Measurements from ENCODE around the gene INS.

INS gene

DNA sequence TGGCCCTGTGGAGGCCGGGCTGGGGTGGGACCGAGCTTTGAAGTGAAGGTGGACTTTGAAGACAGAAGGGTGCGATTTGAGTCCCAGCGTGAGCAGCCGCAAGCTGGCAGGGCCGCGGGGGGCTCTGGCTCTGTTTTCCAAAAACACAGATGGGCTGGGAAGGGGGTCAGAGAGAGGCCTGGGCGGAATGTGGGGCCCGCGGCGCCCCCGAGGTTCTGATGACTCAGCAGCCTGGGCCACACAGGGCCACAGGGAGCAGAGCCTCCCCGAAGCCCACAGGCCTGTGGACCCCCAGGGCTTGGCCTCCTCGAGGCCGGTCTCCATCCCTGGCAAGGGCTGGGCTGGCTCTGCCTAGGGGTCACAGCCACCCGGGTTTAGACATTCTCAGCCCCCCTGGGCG is 6.1 kb downstream of the INS start:
- peaks cover 4 to 5% of the 10 kb centered on the region in 2 donors for H3K4me1 ChIP-seq (ENCODE audit: control insufficient read depth in 2 of 2, insufficient read depth in 2 of 2, low read length in 2 of 2)
- H3K9ac ChIP-seq (ENCODE audit: low read depth in 1 of 2, low read length in 2 of 2): no peak overlapping the region
- H3K36me3 ChIP-seq (ENCODE audit: control insufficient read depth in 2 of 2, insufficient read depth in 2 of 2, low read length in 2 of 2): no peaks in the 10 kb centered on the region
- H3K27me3 ChIP-seq (ENCODE audit: control insufficient read depth in 2 of 2, insufficient read depth in 2 of 2, low read length in 2 of 2): peaks cover 11% of the 10 kb centered on the region in 2 donors
- H3K27ac ChIP-seq (ENCODE audit: low read depth in 2 of 2, low read length in 2 of 2): no peak overlapping the region
- no peaks in the 10 kb centered on the region for H3K9me3 ChIP-seq (ENCODE audit: control insufficient read depth in 2 of 2, low read length in 2 of 2)
- H3K4me3 ChIP-seq (ENCODE audit: low read length in 2 of 2): no peak overlapping the region

- H3K36me3 ChIP-seq (ENCODE audit: control insufficient read depth in 2 of 2, insufficient read depth in 2 of 2, low read length in 2 of 2): no peaks in the 10 kb centered on the region
- no peak overlapping the region for H3K27ac ChIP-seq (ENCODE audit: low read depth in 2 of 2, low read length in 2 of 2)
- H3K4me1 ChIP-seq (ENCODE audit: control insufficient read depth in 2 of 2, insufficient read depth in 2 of 2, low read length in 2 of 2): peaks cover 4 to 5% of the 10 kb centered on the region in 2 donors
- H3K27me3 ChIP-seq (ENCODE audit: control insufficient read depth in 2 of 2, insufficient read depth in 2 of 2, low read length in 2 of 2): peaks cover 11 to 18% of the 10 kb centered on the region in 2 donors
- no peak overlapping the region for H3K9ac ChIP-seq (ENCODE audit: low read depth in 1 of 2, low read length in 2 of 2)
- H3K9me3 ChIP-seq (ENCODE audit: control insufficient read depth in 2 of 2, low read length in 2 of 2): no peaks in the 10 kb centered on the region
- H3K4me3 ChIP-seq (ENCODE audit: low read length in 2 of 2): no peak overlapping the region
These were observed 6.8 kb downstream of the INS start for GRCh38 chr11:2154195-2154585.

DNA sequence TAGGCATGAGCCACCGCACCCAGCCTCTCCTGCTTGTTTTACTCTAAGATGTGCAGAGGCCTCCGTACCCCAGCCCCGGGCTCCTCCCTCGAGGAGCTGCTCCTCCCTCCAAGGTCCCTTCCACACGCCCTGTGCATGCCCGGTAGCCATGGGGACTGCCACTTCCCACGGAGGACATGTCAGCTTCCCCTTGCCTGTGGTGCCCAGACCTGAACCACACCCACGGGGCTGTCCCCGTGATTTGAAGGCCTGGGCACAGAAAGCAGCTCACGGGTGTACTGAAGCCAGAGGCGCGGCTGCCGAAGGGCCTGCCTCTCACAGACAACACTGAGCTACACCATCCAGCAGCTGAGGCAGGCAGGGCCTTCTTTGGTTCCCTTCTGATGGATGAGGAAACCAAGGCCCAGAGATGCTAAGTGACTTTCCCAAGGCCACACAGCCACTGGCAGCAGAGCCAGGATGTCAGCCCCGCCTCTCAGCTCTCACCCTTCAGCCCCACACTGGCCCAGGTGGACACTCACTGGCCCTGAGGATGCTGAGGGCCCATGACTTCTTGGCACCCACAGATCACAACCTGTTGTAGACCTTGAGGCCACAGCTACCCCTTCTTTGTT is 7.3 kb downstream of the INS start:
- no peaks in the 10 kb centered on the region for H3K9me3 ChIP-seq (ENCODE audit: control insufficient read depth in 2 of 2, low read length in 2 of 2)
- peaks cover 4 to 5% of the 10 kb centered on the region in 2 donors for H3K4me1 ChIP-seq (ENCODE audit: control insufficient read depth in 2 of 2, insufficient read depth in 2 of 2, low read length in 2 of 2)
- H3K4me3 ChIP-seq (ENCODE audit: low read length in 2 of 2): no peak overlapping the region
- H3K9ac ChIP-seq (ENCODE audit: low read depth in 1 of 2, low read length in 2 of 2): no peak overlapping the region
- H3K36me3 ChIP-seq (ENCODE audit: control insufficient read depth in 2 of 2, insufficient read depth in 2 of 2, low read length in 2 of 2): no peaks in the 10 kb centered on the region
- peaks cover 11 to 20% of the 10 kb centered on the region in 2 donors for H3K27me3 ChIP-seq (ENCODE audit: control insufficient read depth in 2 of 2, insufficient read depth in 2 of 2, low read length in 2 of 2)
- no peak overlapping the region for H3K27ac ChIP-seq (ENCODE audit: low read depth in 2 of 2, low read length in 2 of 2)

- Histone ChIP-seq H3K27ac (ENCODE audit: low read depth in 2 of 2, low read length in 2 of 2) (no peak overlapping the region), H3K9ac (ENCODE audit: low read depth in 1 of 2, low read length in 2 of 2) (peak overlapping the region in 1 of 2 donors; percentile 14), H3K4me3 (ENCODE audit: low read length in 2 of 2) (peak overlapping the region in 1 of 2 donors; percentile 41), H3K36me3 (ENCODE audit: control insufficient read depth in 2 of 2, insufficient read depth in 2 of 2, low read length in 2 of 2) (no peaks in the 10 kb centered on the region), H3K9me3 (ENCODE audit: control insufficient read depth in 2 of 2, low read length in 2 of 2) (no peaks in the 10 kb centered on the region), H3K4me1 (ENCODE audit: control insufficient read depth in 2 of 2, insufficient read depth in 2 of 2, low read length in 2 of 2) (peaks cover 4 to 5% of the 10 kb centered on the region in 2 donors), H3K27me3 (ENCODE audit: control insufficient read depth in 2 of 2, insufficient read depth in 2 of 2, low read length in 2 of 2) (peaks cover 12 to 27% of the 10 kb centered on the region in 2 donors)
These were observed 9.3 kb downstream of the INS start for GRCh38 chr11:2151500-2152257.

GRCh38 chr11:2149864-2150847 is 10.9 kb downstream of the INS start:
- Histone ChIP-seq H3K9ac (ENCODE audit: low read depth in 1 of 2, low read length in 2 of 2) (no peak overlapping the region), H3K36me3 (ENCODE audit: control insufficient read depth in 2 of 2, insufficient read depth in 2 of 2, low read length in 2 of 2) (no peaks in the 10 kb centered on the region), H3K9me3 (ENCODE audit: control insufficient read depth in 2 of 2, low read length in 2 of 2) (no peaks in the 10 kb centered on the region), H3K27ac (ENCODE audit: low read depth in 2 of 2, low read length in 2 of 2) (no peak overlapping the region), H3K4me3 (ENCODE audit: low read length in 2 of 2) (no peak overlapping the region), H3K4me1 (ENCODE audit: control insufficient read depth in 2 of 2, insufficient read depth in 2 of 2, low read length in 2 of 2) (peaks cover 4 to 5% of the 10 kb centered on the region in 2 donors), H3K27me3 (ENCODE audit: control insufficient read depth in 2 of 2, insufficient read depth in 2 of 2, low read length in 2 of 2) (peaks cover 25 to 42% of the 10 kb centered on the region in 2 donors)

- peaks cover 4 to 5% of the 10 kb centered on the region in 2 donors for H3K4me1 ChIP-seq (ENCODE audit: control insufficient read depth in 2 of 2, insufficient read depth in 2 of 2, low read length in 2 of 2)
- no peaks in the 10 kb centered on the region for H3K9me3 ChIP-seq (ENCODE audit: control insufficient read depth in 2 of 2, low read length in 2 of 2)
- no peaks in the 10 kb centered on the region for H3K36me3 ChIP-seq (ENCODE audit: control insufficient read depth in 2 of 2, insufficient read depth in 2 of 2, low read length in 2 of 2)
- peaks cover 30 to 48% of the 10 kb centered on the region in 2 donors for H3K27me3 ChIP-seq (ENCODE audit: control insufficient read depth in 2 of 2, insufficient read depth in 2 of 2, low read length in 2 of 2)
- no peak overlapping the region for H3K27ac ChIP-seq (ENCODE audit: low read depth in 2 of 2, low read length in 2 of 2)
- H3K9ac ChIP-seq (ENCODE audit: low read depth in 1 of 2, low read length in 2 of 2): no peak overlapping the region
- H3K4me3 ChIP-seq (ENCODE audit: low read length in 2 of 2): no peak overlapping the region
These were observed 11.5 kb downstream of the INS start for GRCh38 chr11:2149460-2149859.

DNA sequence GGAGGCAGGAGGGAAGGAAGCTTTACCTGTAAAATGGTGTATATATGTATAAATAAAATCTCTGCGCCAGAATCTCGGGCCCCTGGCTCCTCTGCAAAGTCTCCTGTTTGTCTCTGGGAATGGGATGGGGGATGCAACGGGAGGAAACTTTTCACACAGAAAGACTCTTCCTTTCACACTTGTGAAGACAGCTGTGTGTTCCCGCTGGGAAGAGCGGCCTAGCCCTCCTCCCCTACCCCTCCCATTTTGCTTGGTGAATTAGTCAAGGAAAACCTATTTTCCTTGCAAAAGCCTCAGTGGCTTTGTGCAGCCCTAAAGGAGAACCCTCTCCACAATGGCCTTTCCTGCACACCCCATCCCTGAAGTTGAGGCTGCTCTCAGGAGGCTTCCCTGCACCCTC is 12.4 kb downstream of the INS start:
- no peak overlapping the region for H3K4me3 ChIP-seq (ENCODE audit: low read length in 2 of 2)
- peaks cover 4 to 5% of the 10 kb centered on the region in 2 donors for H3K4me1 ChIP-seq (ENCODE audit: control insufficient read depth in 2 of 2, insufficient read depth in 2 of 2, low read length in 2 of 2)
- peaks cover 30 to 55% of the 10 kb centered on the region in 2 donors for H3K27me3 ChIP-seq (ENCODE audit: control insufficient read depth in 2 of 2, insufficient read depth in 2 of 2, low read length in 2 of 2)
- H3K36me3 ChIP-seq (ENCODE audit: control insufficient read depth in 2 of 2, insufficient read depth in 2 of 2, low read length in 2 of 2): no peaks in the 10 kb centered on the region
- H3K9me3 ChIP-seq (ENCODE audit: control insufficient read depth in 2 of 2, low read length in 2 of 2): no peaks in the 10 kb centered on the region
- H3K9ac ChIP-seq (ENCODE audit: low read depth in 1 of 2, low read length in 2 of 2): no peak overlapping the region
- H3K27ac ChIP-seq (ENCODE audit: low read depth in 2 of 2, low read length in 2 of 2): no peak overlapping the region

- no peak overlapping the region for H3K27ac ChIP-seq (ENCODE audit: low read depth in 2 of 2, low read length in 2 of 2)
- no peaks in the 10 kb centered on the region for H3K36me3 ChIP-seq (ENCODE audit: control insufficient read depth in 2 of 2, insufficient read depth in 2 of 2, low read length in 2 of 2)
- H3K27me3 ChIP-seq (ENCODE audit: control insufficient read depth in 2 of 2, insufficient read depth in 2 of 2, low read length in 2 of 2): peaks cover 38 to 64% of the 10 kb centered on the region in 2 donors
- no peak overlapping the region for H3K4me3 ChIP-seq (ENCODE audit: low read length in 2 of 2)
- H3K9me3 ChIP-seq (ENCODE audit: control insufficient read depth in 2 of 2, low read length in 2 of 2): no peaks in the 10 kb centered on the region
- no peak overlapping the region for H3K9ac ChIP-seq (ENCODE audit: low read depth in 1 of 2, low read length in 2 of 2)
- H3K4me1 ChIP-seq (ENCODE audit: control insufficient read depth in 2 of 2, insufficient read depth in 2 of 2, low read length in 2 of 2): peaks cover 4 to 5% of the 10 kb centered on the region in 2 donors
These were observed 13.6 kb downstream of the INS start for GRCh38 chr11:2147391-2147790.

GRCh38 chr11:2146051-2146450 is 15.0 kb downstream of the INS start:
- Histone ChIP-seq H3K27ac (ENCODE audit: low read depth in 2 of 2, low read length in 2 of 2) (no peak overlapping the region), H3K27me3 (ENCODE audit: control insufficient read depth in 2 of 2, insufficient read depth in 2 of 2, low read length in 2 of 2) (peaks cover 44 to 73% of the 10 kb centered on the region in 2 donors)

More at GRCh38 chr11:2146051-2146450, 15.0 kb downstream of the INS start:
- Histone ChIP-seq H3K9ac (ENCODE audit: low read depth in 1 of 2, low read length in 2 of 2) (no peak overlapping the region), H3K36me3 (ENCODE audit: control insufficient read depth in 2 of 2, insufficient read depth in 2 of 2, low read length in 2 of 2) (no peaks in the 10 kb centered on the region), H3K4me3 (ENCODE audit: low read length in 2 of 2) (no peak overlapping the region), H3K9me3 (ENCODE audit: control insufficient read depth in 2 of 2, low read length in 2 of 2) (no peaks in the 10 kb centered on the region), H3K4me1 (ENCODE audit: control insufficient read depth in 2 of 2, insufficient read depth in 2 of 2, low read length in 2 of 2) (no peaks in the 10 kb centered on the region)

Measured in mucosa of rectum (tissue), 2 donors.